Measurements from ENCODE around the gene ARSJ. TPM values are rescaled to one million over a fixed set of nuclear protein-coding genes. Genes with fewer than 3 reads are reported as not detected.

ARSJ gene
- total and polyA plus RNA-seq, 11 donors, result 0.30 to 7.0 (median 1.7) TPM

GRCh38 chr4:113851816-113852215 lies 127.6 kb downstream of the ARSJ start:
- intact Hi-C loops (cut with DNase I), result no loop called here
- ATAC-seq (no peak), DNase-seq (no peak)
- Histone ChIP-seq H3K27me3 (no peaks in the 10 kb centered on the region), H3K4me1 (peaks cover 0 to 9% (median 0%) of the 10 kb centered on the region in 12 donors), H3K4me3 (no peak overlapping the region), H3K27ac (no peak overlapping the region), H3K36me3 (no peaks in the 10 kb centered on the region), H3K9me3 (no peaks in the 10 kb centered on the region)
- TF ChIP-seq POLR2A (IDR thresholded peaks at IDR 0.05), result no peak
- TF ChIP-seq, protein P1, sequence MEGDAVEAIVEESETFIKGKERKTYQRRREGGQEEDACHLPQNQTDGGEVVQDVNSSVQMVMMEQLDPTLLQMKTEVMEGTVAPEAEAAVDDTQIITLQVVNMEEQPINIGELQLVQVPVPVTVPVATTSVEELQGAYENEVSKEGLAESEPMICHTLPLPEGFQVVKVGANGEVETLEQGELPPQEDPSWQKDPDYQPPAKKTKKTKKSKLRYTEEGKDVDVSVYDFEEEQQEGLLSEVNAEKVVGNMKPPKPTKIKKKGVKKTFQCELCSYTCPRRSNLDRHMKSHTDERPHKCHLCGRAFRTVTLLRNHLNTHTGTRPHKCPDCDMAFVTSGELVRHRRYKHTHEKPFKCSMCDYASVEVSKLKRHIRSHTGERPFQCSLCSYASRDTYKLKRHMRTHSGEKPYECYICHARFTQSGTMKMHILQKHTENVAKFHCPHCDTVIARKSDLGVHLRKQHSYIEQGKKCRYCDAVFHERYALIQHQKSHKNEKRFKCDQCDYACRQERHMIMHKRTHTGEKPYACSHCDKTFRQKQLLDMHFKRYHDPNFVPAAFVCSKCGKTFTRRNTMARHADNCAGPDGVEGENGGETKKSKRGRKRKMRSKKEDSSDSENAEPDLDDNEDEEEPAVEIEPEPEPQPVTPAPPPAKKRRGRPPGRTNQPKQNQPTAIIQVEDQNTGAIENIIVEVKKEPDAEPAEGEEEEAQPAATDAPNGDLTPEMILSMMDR (IDR thresholded peaks at IDR 0.05), result no peak
- WGBS, 4 donors, result 76 to 90% (median 81%) methylated on average over 4 to 5 of the region's 5 CpGs

Other genes with a start within 250 kb of the ARSJ start
- gene CAMK2D, start 217.9 kb downstream of the ARSJ start, total RNA-seq, result 100 to 1,000 TPM; 167 to 294 (median 224) TPM
- gene CAMK2D, start 217.9 kb downstream of the ARSJ start, polyA plus RNA-seq, result 100 to 1,000 TPM in 1 of 2 donors, 10 to 100 TPM in 1; 40.9 to 106 TPM

Data from heart left ventricle (tissue), 16 donors.